ENCODE measurements around the gene EPOP. TPM values are rescaled to one million over a fixed set of nuclear protein-coding genes. Genes with fewer than 3 reads are reported as not detected.

EPOP gene
- total and polyA plus RNA-seq, 2 of the 13 experiments (the other 11 are each of a cell fraction or from before 2014, with no cell fraction given) = 14.7 to 37.8 TPM

DNA sequence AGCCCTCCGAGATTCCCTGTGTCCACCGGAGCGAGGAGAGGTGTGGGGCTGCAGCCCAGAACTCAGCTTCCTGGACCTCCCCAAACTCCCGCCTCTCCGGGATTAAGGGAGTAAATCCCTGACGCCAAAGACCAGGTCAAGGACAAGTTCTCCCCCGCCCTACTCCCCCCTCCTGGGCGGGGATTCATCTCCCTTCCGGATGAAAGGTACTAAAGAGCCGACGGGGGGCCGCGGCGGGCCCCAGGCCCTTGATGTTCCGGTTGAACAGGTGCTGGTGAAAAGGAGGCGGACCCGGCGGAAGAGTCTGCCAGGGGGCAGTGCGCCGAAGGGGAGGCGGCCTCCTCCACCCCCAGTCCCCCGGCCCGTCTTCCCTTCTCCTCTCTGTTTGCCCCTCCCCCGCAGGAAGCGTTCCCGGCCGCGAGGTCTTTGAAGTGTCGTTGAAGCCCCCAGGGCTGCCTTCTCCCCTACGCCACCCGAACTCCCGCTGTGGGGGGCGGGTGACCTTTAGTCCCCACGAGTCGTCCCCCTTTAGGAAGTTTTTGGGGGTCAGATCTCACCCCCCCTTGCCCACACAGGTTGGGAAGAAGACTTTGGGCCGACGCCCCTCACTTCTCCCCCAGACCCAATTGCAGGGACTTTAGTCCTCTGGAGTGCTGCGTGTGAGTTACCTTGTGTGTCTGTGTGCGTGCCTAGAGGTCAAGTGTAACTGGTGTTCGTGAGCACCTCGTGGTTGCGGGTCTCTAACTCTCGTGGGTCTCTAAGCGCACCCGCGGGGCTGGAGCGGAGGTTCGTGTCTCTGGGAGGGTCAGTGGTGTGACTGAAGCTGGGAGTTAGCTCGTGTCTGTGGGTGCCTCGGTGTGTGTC is 29.2 kb upstream of the EPOP start (continued):
- TF ChIP-seq ZNF615 (CRISPR knock-in tag; IDR thresholded peaks at IDR 0.05; ENCODE audit: borderline replicate concordance) (0 out of 2 replicates have a peak, but pooled peaks have one; percentile 44), TBX2 (CRISPR knock-in tag; IDR thresholded peaks at IDR 0.05; ENCODE audit: borderline replicate concordance) (peak; percentile 99), FOSL2 (CRISPR knock-in tag; IDR thresholded peaks at IDR 0.05) (peak; percentile 88), NAIF1 (CRISPR knock-in tag; IDR thresholded peaks at IDR 0.05; ENCODE audit: borderline replicate concordance) (peak; percentile 77), ZBTB7A (CRISPR knock-in tag; IDR thresholded peaks at IDR 0.05) (peak; percentile 99), MAFF (IDR thresholded peaks at IDR 0.05; ENCODE audit: low read depth, low read length) (no peak), ZNF839 (CRISPR knock-in tag; IDR thresholded peaks at IDR 0.05; ENCODE audit: borderline replicate concordance) (peak; percentile 23; the same call in 1 of the 2 replicates), TOPORS (CRISPR knock-in tag; IDR thresholded peaks at IDR 0.05) (0 out of 2 replicates have a peak, but pooled peaks have one; percentile 51), PCBP1 (IDR thresholded peaks at IDR 0.05; ENCODE audit: borderline replicate concordance, low read depth, low read length) (peak; percentile 99), ZNF589 (CRISPR knock-in tag; conservative IDR thresholded peaks at IDR 0.05) (no peak; the same call in 1 of the 2 replicates), ZNF556 (CRISPR knock-in tag; IDR thresholded peaks at IDR 0.05; ENCODE audit: borderline replicate concordance) (peak; percentile 96; the same call in 1 of the 2 replicates), KDM2A (CRISPR knock-in tag; IDR thresholded peaks at IDR 0.05; ENCODE audit: borderline replicate concordance, low read depth) (peak; percentile 97)
- TF ChIP-seq, protein P1, sequence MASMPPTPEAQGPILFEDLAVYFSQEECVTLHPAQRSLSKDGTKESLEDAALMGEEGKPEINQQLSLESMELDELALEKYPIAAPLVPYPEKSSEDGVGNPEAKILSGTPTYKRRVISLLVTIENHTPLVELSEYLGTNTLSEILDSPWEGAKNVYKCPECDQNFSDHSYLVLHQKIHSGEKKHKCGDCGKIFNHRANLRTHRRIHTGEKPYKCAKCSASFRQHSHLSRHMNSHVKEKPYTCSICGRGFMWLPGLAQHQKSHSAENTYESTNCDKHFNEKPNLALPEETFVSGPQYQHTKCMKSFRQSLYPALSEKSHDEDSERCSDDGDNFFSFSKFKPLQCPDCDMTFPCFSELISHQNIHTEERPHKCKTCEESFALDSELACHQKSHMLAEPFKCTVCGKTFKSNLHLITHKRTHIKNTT (CRISPR knock-in tag; IDR thresholded peaks at IDR 0.05) = no peak
- TF ChIP-seq, protein P2, sequence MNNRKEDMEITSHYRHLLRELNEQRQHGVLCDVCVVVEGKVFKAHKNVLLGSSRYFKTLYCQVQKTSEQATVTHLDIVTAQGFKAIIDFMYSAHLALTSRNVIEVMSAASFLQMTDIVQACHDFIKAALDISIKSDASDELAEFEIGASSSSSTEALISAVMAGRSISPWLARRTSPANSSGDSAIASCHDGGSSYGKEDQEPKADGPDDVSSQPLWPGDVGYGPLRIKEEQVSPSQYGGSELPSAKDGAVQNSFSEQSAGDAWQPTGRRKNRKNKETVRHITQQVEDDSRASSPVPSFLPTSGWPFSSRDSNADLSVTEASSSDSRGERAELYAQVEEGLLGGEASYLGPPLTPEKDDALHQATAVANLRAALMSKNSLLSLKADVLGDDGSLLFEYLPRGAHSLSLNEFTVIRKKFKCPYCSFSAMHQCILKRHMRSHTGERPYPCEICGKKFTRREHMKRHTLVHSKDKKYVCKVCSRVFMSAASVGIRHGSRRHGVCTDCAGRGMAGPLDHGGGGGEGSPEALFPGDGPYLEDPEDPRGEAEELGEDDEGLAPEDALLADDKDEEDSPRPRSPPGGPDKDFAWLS (CRISPR knock-in tag; IDR thresholded peaks at IDR 0.05; ENCODE audit: borderline replicate concordance) = peak; percentile 83
- TF ChIP-seq, protein P3, sequence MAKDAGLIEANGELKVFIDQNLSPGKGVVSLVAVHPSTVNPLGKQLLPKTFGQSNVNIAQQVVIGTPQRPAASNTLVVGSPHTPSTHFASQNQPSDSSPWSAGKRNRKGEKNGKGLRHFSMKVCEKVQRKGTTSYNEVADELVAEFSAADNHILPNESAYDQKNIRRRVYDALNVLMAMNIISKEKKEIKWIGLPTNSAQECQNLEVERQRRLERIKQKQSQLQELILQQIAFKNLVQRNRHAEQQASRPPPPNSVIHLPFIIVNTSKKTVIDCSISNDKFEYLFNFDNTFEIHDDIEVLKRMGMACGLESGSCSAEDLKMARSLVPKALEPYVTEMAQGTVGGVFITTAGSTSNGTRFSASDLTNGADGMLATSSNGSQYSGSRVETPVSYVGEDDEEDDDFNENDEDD (CRISPR knock-in tag; IDR thresholded peaks at IDR 0.05; ENCODE audit: borderline replicate concordance) = peak; percentile 80; the same call in 1 of the 2 replicates
- TF ChIP-seq, protein P4, sequence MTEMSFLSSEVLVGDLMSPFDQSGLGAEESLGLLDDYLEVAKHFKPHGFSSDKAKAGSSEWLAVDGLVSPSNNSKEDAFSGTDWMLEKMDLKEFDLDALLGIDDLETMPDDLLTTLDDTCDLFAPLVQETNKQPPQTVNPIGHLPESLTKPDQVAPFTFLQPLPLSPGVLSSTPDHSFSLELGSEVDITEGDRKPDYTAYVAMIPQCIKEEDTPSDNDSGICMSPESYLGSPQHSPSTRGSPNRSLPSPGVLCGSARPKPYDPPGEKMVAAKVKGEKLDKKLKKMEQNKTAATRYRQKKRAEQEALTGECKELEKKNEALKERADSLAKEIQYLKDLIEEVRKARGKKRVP (CRISPR knock-in tag; IDR thresholded peaks at IDR 0.05) = peak in 1 of 2 experiments; percentile 88; a peak in 2 of 4 replicates
- TF ChIP-seq, protein P5, sequence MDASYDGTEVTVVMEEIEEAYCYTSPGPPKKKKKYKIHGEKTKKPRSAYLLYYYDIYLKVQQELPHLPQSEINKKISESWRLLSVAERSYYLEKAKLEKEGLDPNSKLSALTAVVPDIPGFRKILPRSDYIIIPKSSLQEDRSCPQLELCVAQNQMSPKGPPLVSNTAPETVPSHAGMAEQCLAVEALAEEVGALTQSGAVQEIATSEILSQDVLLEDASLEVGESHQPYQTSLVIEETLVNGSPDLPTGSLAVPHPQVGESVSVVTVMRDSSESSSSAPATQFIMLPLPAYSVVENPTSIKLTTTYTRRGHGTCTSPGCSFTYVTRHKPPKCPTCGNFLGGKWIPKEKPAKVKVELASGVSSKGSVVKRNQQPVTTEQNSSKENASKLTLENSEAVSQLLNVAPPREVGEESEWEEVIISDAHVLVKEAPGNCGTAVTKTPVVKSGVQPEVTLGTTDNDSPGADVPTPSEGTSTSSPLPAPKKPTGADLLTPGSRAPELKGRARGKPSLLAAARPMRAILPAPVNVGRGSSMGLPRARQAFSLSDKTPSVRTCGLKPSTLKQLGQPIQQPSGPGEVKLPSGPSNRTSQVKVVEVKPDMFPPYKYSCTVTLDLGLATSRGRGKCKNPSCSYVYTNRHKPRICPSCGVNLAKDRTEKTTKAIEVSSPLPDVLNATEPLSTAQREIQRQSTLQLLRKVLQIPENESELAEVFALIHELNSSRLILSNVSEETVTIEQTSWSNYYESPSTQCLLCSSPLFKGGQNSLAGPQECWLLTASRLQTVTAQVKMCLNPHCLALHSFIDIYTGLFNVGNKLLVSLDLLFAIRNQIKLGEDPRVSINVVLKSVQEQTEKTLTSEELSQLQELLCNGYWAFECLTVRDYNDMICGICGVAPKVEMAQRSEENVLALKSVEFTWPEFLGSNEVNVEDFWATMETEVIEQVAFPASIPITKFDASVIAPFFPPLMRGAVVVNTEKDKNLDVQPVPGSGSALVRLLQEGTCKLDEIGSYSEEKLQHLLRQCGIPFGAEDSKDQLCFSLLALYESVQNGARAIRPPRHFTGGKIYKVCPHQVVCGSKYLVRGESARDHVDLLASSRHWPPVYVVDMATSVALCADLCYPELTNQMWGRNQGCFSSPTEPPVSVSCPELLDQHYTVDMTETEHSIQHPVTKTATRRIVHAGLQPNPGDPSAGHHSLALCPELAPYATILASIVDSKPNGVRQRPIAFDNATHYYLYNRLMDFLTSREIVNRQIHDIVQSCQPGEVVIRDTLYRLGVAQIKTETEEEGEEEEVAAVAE (CRISPR knock-in tag; IDR thresholded peaks at IDR 0.05; ENCODE audit: borderline replicate concordance) = no peak; the same call in none of the 2 replicates
